Measurements from ENCODE around the gene LHFPL3. TPM values are rescaled to one million over a fixed set of nuclear protein-coding genes. Genes with fewer than 3 reads are reported as not detected.

The LHFPL3 gene
- total RNA-seq, 1 experiment from 2014 or later: not detected

GRCh38 chr7:104807671-104808070 lies 479.3 kb downstream of the LHFPL3 start:
- Mint-ChIP-seq H3K27ac (no peak overlapping the region), H3K9me3 (no peaks in the 10 kb centered on the region; a peak in 1 of 5 replicates), H3K4me1 (peaks cover 0 to 4% of the 10 kb centered on the region in 2 experiments; a peak in 1 of 4 replicates), H3K27me3 (ENCODE audit: low read depth) (peaks cover 5% of the 10 kb centered on the region; the same call in 1 of the 2 replicates), H3K4me3 (no peak overlapping the region), H3K36me3 (ENCODE audit: insufficient read depth in 1 of 3, low read depth in 3 of 3) (no peaks in the 10 kb centered on the region)
- Histone ChIP-seq H3K23ac (ENCODE audit: insufficient read length, low read depth, low read length) (no peak overlapping the region), H3K4me2 (ENCODE audit: insufficient read depth, insufficient read length, low read length) (no peak overlapping the region), H4K91ac (ENCODE audit: insufficient read length, low read depth, low read length) (no peak overlapping the region), H3K18ac (ENCODE audit: insufficient read length, low read depth, low read length) (no peak overlapping the region), H3K27ac (ENCODE audit: insufficient read length, low read depth, low read length) (no peak overlapping the region), H3K4me1 (ENCODE audit: insufficient read depth, low read length) (no peaks in the 10 kb centered on the region), H4K8ac (replicated peaks; ENCODE audit: insufficient read length, low read depth, low read length) (no peak overlapping the region), H2AK5ac (ENCODE audit: insufficient read length, low read length) (no peak overlapping the region), H4K20me1 (ENCODE audit: control insufficient read depth, insufficient read depth, insufficient read length) (no peaks in the 10 kb centered on the region), H3K14ac (ENCODE audit: insufficient read depth, low read length) (no peak overlapping the region), H2AFZ (ENCODE audit: low read length) (no peak overlapping the region), H3K27me3 (ENCODE audit: insufficient read depth, low read length) (no peaks in the 10 kb centered on the region), H2BK5ac (ENCODE audit: insufficient read length, low read length) (no peak overlapping the region), H2BK120ac (ENCODE audit: low read depth, low read length, poor library complexity, severe bottlenecking) (no peak overlapping the region), H3K79me2 (ENCODE audit: insufficient read depth, low read length) (no peaks in the 10 kb centered on the region), H2BK15ac (ENCODE audit: low read depth, low read length) (no peak overlapping the region), H2BK20ac (ENCODE audit: low read depth, low read length, poor library complexity, severe bottlenecking) (no peak overlapping the region), H3K56ac (ENCODE audit: insufficient read length, low read depth, low read length) (no peak overlapping the region), H3K79me1 (ENCODE audit: insufficient read depth, low read depth, low read length, poor library complexity, severe bottlenecking) (no peaks in the 10 kb centered on the region), H4K5ac (ENCODE audit: insufficient read length, low read depth, low read length) (no peak overlapping the region), H3T11ph (ENCODE audit: low read length) (no peak overlapping the region), H2BK12ac (ENCODE audit: insufficient read length, low read depth, low read length) (no peak overlapping the region), H3K9ac (ENCODE audit: extremely low read depth, insufficient read length, low read length) (no peak overlapping the region), H3K23me2 (ENCODE audit: insufficient read length, low read depth, low read length, poor library complexity, severe bottlenecking) (no peaks in the 10 kb centered on the region), H3K4ac (ENCODE audit: low read depth, low read length) (no peak overlapping the region), H3K9me3 (ENCODE audit: control insufficient read depth, low read depth, low read length) (no peaks in the 10 kb centered on the region)
- no CpG with 5 or more reads among the region's 6 CpGs for WGBS (ENCODE audit: extremely low coverage, insufficient read length, low lambda C conversion rate)
- TF ChIP-seq, protein P1, sequence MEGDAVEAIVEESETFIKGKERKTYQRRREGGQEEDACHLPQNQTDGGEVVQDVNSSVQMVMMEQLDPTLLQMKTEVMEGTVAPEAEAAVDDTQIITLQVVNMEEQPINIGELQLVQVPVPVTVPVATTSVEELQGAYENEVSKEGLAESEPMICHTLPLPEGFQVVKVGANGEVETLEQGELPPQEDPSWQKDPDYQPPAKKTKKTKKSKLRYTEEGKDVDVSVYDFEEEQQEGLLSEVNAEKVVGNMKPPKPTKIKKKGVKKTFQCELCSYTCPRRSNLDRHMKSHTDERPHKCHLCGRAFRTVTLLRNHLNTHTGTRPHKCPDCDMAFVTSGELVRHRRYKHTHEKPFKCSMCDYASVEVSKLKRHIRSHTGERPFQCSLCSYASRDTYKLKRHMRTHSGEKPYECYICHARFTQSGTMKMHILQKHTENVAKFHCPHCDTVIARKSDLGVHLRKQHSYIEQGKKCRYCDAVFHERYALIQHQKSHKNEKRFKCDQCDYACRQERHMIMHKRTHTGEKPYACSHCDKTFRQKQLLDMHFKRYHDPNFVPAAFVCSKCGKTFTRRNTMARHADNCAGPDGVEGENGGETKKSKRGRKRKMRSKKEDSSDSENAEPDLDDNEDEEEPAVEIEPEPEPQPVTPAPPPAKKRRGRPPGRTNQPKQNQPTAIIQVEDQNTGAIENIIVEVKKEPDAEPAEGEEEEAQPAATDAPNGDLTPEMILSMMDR (conservative IDR thresholded peaks at IDR 0.05): no peak
- no peak for DNase-seq
